Measurements from ENCODE around the gene UNC50.

DNA sequence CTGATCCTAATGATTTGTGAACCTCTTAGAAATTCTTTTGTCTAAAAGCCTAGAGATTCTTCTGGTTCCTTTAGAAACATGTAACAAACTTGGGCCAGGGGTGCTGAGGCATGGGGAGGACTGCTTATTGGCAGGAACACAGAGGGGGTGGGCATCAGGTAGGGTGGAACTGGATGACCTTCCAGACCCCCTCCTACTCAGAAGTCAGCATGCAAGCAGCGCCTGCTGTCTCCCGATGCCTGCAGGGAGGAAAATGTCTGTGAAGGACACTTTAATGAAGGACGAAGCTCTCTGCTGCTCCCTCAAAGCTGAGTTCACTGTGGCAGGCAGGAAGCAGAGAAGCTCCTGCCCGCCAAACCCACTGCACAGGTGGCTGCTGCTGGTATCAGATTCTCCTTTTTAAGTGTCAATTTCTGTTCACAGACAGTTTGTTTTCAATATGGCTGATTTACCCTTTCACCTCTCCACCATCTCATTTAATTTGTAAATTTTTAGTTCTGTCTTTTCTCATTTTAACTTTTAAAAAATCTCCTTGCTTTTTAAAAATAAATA is 19.4 kb upstream of the UNC50 start:
- TF ChIP-seq EZH2 (IDR thresholded peaks at IDR 0.05) (no peak), CTCF (IDR thresholded peaks at IDR 0.05) (no peak), EZH2phosphoT487 (IDR thresholded peaks at IDR 0.05) (no peak)
